ENCODE data around the gene YIPF2.
"Not testable (repeated sequence)": the region's sequence is repeated elsewhere in the genome, so short reads cannot be mapped to it uniquely, and the experiment has no call there.

Gene YIPF2

GRCh38 chr19:10928563-10929401 lies at the start of gene YIPF2, which contains the start of gene TIMM29:
Gene YIPF2, minus strand, starts transcription at chr19:10928639. Its CDS starts 229 bp downstream, at chr19:10928410.
Gene TIMM29, plus strand, starts transcription at chr19:10928811. Its CDS starts 12 bp downstream, at chr19:10928823.
- FAIRE-seq (peak; percentile 94), DNase-seq (ENCODE audit: insufficient read length, low spot score) (peak; percentile 98)

GRCh38 chr19:10977742-10978092 lies 49.3 kb upstream of the YIPF2 start:
- DNase-seq (ENCODE audit: insufficient read length, low spot score): no peak
- no peak for FAIRE-seq

GRCh38 chr19:10976131-10976892 lies 47.9 kb upstream of the YIPF2 start:
- DNase-seq (ENCODE audit: insufficient read length, low spot score) (no peak), FAIRE-seq (no peak)

- no peak for DNase-seq (ENCODE audit: insufficient read length, low spot score)
- no peak for FAIRE-seq
Measured at GRCh38 chr19:10975374-10976130, 47.1 kb upstream of the YIPF2 start.

GRCh38 chr19:10971107-10971726 lies 42.8 kb upstream of the YIPF2 start:
- FAIRE-seq (no peak), DNase-seq (ENCODE audit: insufficient read length, low spot score) (no peak)

GRCh38 chr19:10968527-10969135 lies 40.2 kb upstream of the YIPF2 start:
- no peak for DNase-seq (ENCODE audit: insufficient read length, low spot score)
- peak; percentile 53 for FAIRE-seq

- DNase-seq (ENCODE audit: insufficient read length, low spot score): no peak
- no peak for FAIRE-seq
Measured at GRCh38 chr19:10966809-10967208, 38.4 kb upstream of the YIPF2 start.

GRCh38 chr19:10965398-10965797 lies 37.0 kb upstream of the YIPF2 start:
- DNase-seq (ENCODE audit: insufficient read length, low spot score) (no peak), FAIRE-seq (no peak)

- DNase-seq (ENCODE audit: insufficient read length, low spot score): no peak
- FAIRE-seq: no peak
Measured at GRCh38 chr19:10964903-10965302, 36.5 kb upstream of the YIPF2 start.

- no peak for DNase-seq (ENCODE audit: insufficient read length, low spot score)
- FAIRE-seq: no peak
Measured at GRCh38 chr19:10963865-10964264, 35.4 kb upstream of the YIPF2 start.

GRCh38 chr19:10962863-10963262 lies 34.4 kb upstream of the YIPF2 start:
- DNase-seq (ENCODE audit: insufficient read length, low spot score): no peak
- FAIRE-seq: no peak

- FAIRE-seq (no peak), DNase-seq (ENCODE audit: insufficient read length, low spot score) (no peak)
Measured at GRCh38 chr19:10961073-10961860, 32.8 kb upstream of the YIPF2 start.

GRCh38 chr19:10960314-10961072 lies 32.1 kb upstream of the YIPF2 start, which contains the start of gene SMARCA4:
Gene SMARCA4, plus strand, starts transcription at chr19:10961030. Its CDS starts 23,122 bp downstream, at chr19:10984152.
- FAIRE-seq (peak; percentile 75), DNase-seq (ENCODE audit: insufficient read length, low spot score) (peak; percentile 93)

GRCh38 chr19:10959277-10959968 lies 31.0 kb upstream of the YIPF2 start:
- not testable (repeated sequence) for DNase-seq (ENCODE audit: insufficient read length, low spot score); FAIRE-seq

- FAIRE-seq (no peak), DNase-seq (ENCODE audit: insufficient read length, low spot score) (no peak)
Measured at GRCh38 chr19:10952809-10953208, 24.4 kb upstream of the YIPF2 start.

- no peak for DNase-seq (ENCODE audit: insufficient read length, low spot score)
- FAIRE-seq: no peak
Measured at GRCh38 chr19:10946958-10947657, 18.7 kb upstream of the YIPF2 start.

GRCh38 chr19:10945264-10945663 lies 16.8 kb upstream of the YIPF2 start:
- DNase-seq (ENCODE audit: insufficient read length, low spot score) (no peak), FAIRE-seq (no peak)
